ENCODE data around the gene GASK1A. TPM values are rescaled to one million over a fixed set of nuclear protein-coding genes. Genes with fewer than 3 reads are reported as not detected.
A peak's percentile ranks its signal among the peaks of the same experiment; 100 is the strongest.

Gene GASK1A
- total and polyA plus RNA-seq, 2 donors from 2014 or later = 2.3 to 7.3 TPM

GRCh38 chr3:43104039-43104438 lies 124.9 kb downstream of the GASK1A start:
- Histone ChIP-seq H3K27me3 (ENCODE audit: control insufficient read depth, insufficient read depth, low read length) (no peaks in the 10 kb centered on the region), H3K4me1 (ENCODE audit: control insufficient read depth in 2 of 3, insufficient read depth in 2 of 3, low read depth in 1 of 3, low read length in 3 of 3) (peaks cover 0 to 9% (median 8%) of the 10 kb centered on the region in 3 donors), H3K9me3 (ENCODE audit: control insufficient read depth in 2 of 3, insufficient read depth in 1 of 3, low read length in 3 of 3) (no peaks in the 10 kb centered on the region), H3K27ac (ENCODE audit: low read depth in 2 of 2, low read length in 2 of 2) (no peak overlapping the region), H3K4me3 (ENCODE audit: low read length in 3 of 3) (no peak overlapping the region), H3K36me3 (ENCODE audit: control insufficient read depth in 2 of 3, insufficient read depth in 3 of 3, low read length in 3 of 3) (no peaks in the 10 kb centered on the region), H3K9ac (ENCODE audit: low read length in 3 of 3) (no peak overlapping the region)
- no peak for DNase-seq
- intact Hi-C loops (cut with DNase I) = no loop called here
- no peak for FAIRE-seq
- TF ChIP-seq, protein P1, sequence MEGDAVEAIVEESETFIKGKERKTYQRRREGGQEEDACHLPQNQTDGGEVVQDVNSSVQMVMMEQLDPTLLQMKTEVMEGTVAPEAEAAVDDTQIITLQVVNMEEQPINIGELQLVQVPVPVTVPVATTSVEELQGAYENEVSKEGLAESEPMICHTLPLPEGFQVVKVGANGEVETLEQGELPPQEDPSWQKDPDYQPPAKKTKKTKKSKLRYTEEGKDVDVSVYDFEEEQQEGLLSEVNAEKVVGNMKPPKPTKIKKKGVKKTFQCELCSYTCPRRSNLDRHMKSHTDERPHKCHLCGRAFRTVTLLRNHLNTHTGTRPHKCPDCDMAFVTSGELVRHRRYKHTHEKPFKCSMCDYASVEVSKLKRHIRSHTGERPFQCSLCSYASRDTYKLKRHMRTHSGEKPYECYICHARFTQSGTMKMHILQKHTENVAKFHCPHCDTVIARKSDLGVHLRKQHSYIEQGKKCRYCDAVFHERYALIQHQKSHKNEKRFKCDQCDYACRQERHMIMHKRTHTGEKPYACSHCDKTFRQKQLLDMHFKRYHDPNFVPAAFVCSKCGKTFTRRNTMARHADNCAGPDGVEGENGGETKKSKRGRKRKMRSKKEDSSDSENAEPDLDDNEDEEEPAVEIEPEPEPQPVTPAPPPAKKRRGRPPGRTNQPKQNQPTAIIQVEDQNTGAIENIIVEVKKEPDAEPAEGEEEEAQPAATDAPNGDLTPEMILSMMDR (IDR thresholded peaks at IDR 0.05; ENCODE audit: borderline replicate concordance, extremely low read depth, insufficient read depth) = no peak

DNA sequence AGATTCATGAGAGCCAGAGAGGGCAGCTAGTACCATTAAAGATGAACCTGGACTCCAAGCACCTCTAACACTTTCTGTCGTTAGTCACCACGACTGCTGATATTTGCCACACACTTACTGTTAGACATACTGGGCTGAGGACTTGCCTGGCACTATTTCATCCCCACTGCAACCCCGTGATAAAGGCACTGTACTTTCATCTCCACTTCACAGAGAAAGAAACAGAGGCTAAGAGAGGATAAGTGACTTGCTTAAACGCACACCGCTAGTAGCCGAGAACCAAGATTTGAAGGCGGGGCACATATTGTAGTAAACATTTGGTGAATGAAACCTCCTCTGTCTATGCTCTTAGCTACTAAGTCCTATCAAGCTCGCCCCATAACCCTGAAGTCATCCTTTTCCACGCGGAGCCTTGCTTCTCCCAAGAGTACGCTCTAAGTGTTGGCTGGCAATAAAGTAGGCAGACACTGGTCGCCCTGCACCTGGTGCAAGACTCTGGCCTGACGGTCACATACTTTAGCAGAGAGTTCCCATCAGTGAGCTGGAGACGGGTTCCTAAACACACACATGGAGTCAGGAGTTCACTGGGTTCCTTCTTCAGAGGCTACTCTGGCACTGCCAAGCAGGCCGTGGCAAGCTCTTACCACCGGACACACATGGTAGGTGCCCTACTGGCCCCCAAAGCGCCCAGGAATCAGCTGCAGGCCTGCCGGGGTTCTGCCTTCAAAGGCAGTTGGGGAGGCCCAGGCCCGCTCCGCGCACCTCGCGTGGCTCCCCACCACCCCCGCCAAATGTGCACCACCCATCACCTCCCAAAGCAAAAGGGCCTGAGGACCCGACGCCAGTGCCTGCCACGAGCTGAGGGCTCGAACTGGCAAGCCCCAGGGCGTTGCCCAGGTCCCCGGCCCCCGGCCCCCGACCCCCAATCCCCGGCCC lies 125.8 kb downstream of the GASK1A start:
- H3K27ac ChIP-seq (ENCODE audit: low read depth in 2 of 2, low read length in 2 of 2) = no peak overlapping the region

DNA sequence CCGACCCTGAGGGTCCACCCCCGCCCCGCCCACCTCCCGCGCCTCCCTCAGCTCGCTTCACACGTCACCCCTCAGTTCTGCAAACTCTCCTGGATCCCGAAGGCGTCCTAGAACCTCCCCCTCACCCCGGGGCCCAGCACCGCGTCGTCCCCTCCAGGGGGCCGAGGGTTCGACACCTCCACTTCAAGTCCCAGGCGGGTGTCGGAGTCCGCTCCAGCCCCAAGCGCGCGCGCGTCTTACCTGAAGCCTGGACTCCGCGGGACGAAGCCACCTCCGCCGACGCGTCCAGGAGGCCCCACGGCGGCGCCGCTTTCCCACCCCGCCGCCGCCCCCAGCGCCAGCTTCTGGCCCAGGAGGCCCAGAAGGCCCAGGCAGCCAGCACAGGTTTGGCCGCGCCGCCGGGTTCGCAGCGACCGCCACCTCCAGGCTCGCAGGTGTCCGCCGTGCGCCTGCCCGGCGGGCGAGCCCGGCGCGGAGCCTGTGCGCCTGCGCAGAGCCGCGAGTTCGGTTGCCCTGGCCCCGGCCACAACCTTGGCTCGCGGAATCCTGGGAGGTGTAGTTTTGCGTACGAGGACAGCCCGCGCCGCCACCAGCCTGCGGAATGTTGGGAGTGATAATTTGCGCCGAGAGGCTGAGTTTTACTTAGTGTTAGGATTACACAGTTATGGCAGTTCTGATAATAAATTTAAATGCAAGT lies 126.6 kb downstream of the GASK1A start, which contains the start of gene POMGNT2:
POMGNT2 (minus strand) TSS at position 484 of the 697 bp plus-strand sequence. CDS start 24,648 bp downstream, outside the sequence.
- no peak within 1 kb of the TSS for H3K27ac ChIP-seq (ENCODE audit: low read depth in 2 of 2, low read length in 2 of 2)
- H3K9me3 ChIP-seq (ENCODE audit: control insufficient read depth in 2 of 3, insufficient read depth in 1 of 3, low read length in 3 of 3) = no peaks in the 10 kb centered on the region
- DNase-seq (peak; percentile 93 to 96 (median 95)), FAIRE-seq (no peak)
- H3K9ac ChIP-seq (ENCODE audit: low read length in 3 of 3) = peak within 1 kb of the TSS; percentile 13 to 72 (median 58)
- TF ChIP-seq, protein P1 (IDR thresholded peaks at IDR 0.05; ENCODE audit: borderline replicate concordance, extremely low read depth, insufficient read depth) = peak; percentile 6
- H3K27me3 ChIP-seq (ENCODE audit: control insufficient read depth, insufficient read depth, low read length) = no peaks in the 10 kb centered on the region
- intact Hi-C loops (cut with DNase I) = no loop called here
- H3K4me3 ChIP-seq (ENCODE audit: low read length in 3 of 3) = peak within 1 kb of the TSS; percentile 68 to 83 (median 82)
- no peaks in the 10 kb centered on the region for H3K36me3 ChIP-seq (ENCODE audit: control insufficient read depth in 2 of 3, insufficient read depth in 3 of 3, low read length in 3 of 3)
- H3K4me1 ChIP-seq (ENCODE audit: control insufficient read depth in 2 of 3, insufficient read depth in 2 of 3, low read depth in 1 of 3, low read length in 3 of 3) = peaks cover 0 to 9% (median 8%) of the 10 kb centered on the region in 3 donors

More for the DNA sequence above, 125.8 kb downstream of the GASK1A start:
- Histone ChIP-seq H3K9me3 (ENCODE audit: control insufficient read depth in 2 of 3, insufficient read depth in 1 of 3, low read length in 3 of 3) (no peaks in the 10 kb centered on the region), H3K4me1 (ENCODE audit: control insufficient read depth in 2 of 3, insufficient read depth in 2 of 3, low read depth in 1 of 3, low read length in 3 of 3) (peaks cover 0 to 9% (median 8%) of the 10 kb centered on the region in 3 donors), H3K4me3 (ENCODE audit: low read length in 3 of 3) (peak overlapping the region in 2 of 3 donors; percentile 60 to 83), H3K9ac (ENCODE audit: low read length in 3 of 3) (peak overlapping the region in 2 of 3 donors; percentile 13 to 62), H3K27me3 (ENCODE audit: control insufficient read depth, insufficient read depth, low read length) (no peaks in the 10 kb centered on the region), H3K36me3 (ENCODE audit: control insufficient read depth in 2 of 3, insufficient read depth in 3 of 3, low read length in 3 of 3) (no peaks in the 10 kb centered on the region)
- TF ChIP-seq, protein P1 (IDR thresholded peaks at IDR 0.05; ENCODE audit: borderline replicate concordance, extremely low read depth, insufficient read depth) = no peak
- intact Hi-C loops (cut with DNase I) = no loop called here
- DNase-seq = peak in 3 of 5 donors; percentile 3 to 78 (median 20)
- no peak for FAIRE-seq

Data from kidney (tissue), 14 donors.